HG03064 (cell line): Measurements from ENCODE around the gene UPF1.
"Not testable (repeated sequence)": the region's sequence is repeated elsewhere in the genome, so short reads cannot be mapped to it uniquely, and the experiment has no call there.

Experiments
- ATAC-seq: cut with Tn5 transposase; IDR thresholded peaks from one replicate; pipeline ENCODE4 v1.9.1; 2021; ENCODE audit warnings: low read depth; ENCODE audit not compliant: unreplicated experiment

UPF1 gene

GRCh38 chr19:18908917-18909619 is 77.3 kb downstream of the UPF1 start:
- ATAC-seq, result no peak

GRCh38 chr19:18910010-18910409 is 78.3 kb downstream of the UPF1 start:
- ATAC-seq, result no peak

- no peak for ATAC-seq
Observed at GRCh38 chr19:18910801-18911436, 79.2 kb downstream of the UPF1 start.

- no peak for ATAC-seq
Observed at GRCh38 chr19:18912933-18913332, 81.2 kb downstream of the UPF1 start.

GRCh38 chr19:18913466-18913865 is 81.7 kb downstream of the UPF1 start:
- no peak for ATAC-seq

- ATAC-seq, result no peak
Observed at GRCh38 chr19:18915639-18916038, 83.9 kb downstream of the UPF1 start.

GRCh38 chr19:18917593-18917992 is 85.8 kb downstream of the UPF1 start:
- ATAC-seq, result not testable (repeated sequence)
